ENCODE measurements around the gene PTPRC.

DNA sequence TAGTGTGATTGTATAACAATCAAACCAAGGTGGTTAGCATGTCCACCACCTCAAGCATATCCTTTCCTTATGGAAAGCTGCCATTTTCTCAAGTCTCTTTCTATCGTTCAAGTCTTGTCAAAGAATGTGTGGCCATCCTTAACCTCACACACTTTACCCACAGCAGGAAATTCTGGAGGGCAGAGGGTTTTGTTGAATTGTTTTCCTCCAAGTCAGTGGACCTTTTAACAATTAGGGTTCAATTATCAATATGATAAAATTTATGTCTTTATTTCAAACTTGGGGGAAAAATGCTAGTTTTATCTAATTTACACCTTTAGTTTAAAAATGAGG is 14.2 kb upstream of the PTPRC start:
- TF ChIP-seq SPI1 (IDR thresholded peaks at IDR 0.05; ENCODE audit: low read depth, low read length) (no peak), POLR2A (IDR thresholded peaks at IDR 0.05; ENCODE audit: low read depth, low read length) (no peak), POLR2AphosphoS5 (IDR thresholded peaks at IDR 0.05; ENCODE audit: low read depth, low read length) (no peak)

Measured in GM12891 (cell line).